SK-N-DZ (cell line): Measurements from ENCODE around the gene RPS16.

ENCODE experiments used
- DNase-seq: peaks from one replicate; pipeline ENCODE4 v3.0.0-alpha.2; 2015; ENCODE audit warnings: low spot score
- small RNA-seq, 2 experiments: library from RNA; depleted of rRNA; stranded (forward); fragments of <200 nt; gene quantifications; one replicate each; pipeline ENCODE3, GENCODE V24; 2014

Gene RPS16

GRCh38 chr19:39388657-39389056, 47.1 kb downstream of the RPS16 start:
- no peak for DNase-seq

- no peak for DNase-seq
Observed at GRCh38 chr19:39386557-39386956, 49.2 kb downstream of the RPS16 start.

GRCh38 chr19:39385629-39386411, 49.9 kb downstream of the RPS16 start:
- no peak for DNase-seq

GRCh38 chr19:39384839-39385568, 50.7 kb downstream of the RPS16 start:
- DNase-seq, result no peak

Small RNA genes within 50 kb of the gene (small RNA-seq; reads per million reads assigned to genes)
- gene MIR4530, result 0 reads per million in 2 experiments
